Astrocyte of the spinal cord (primary cell): ENCODE data around the gene NUP160.
"Not testable (repeated sequence)": the region's sequence is repeated elsewhere in the genome, so short reads cannot be mapped to it uniquely, and the experiment has no call there.

Experiments used
- DNase-seq: peaks from one replicate; pipeline ENCODE4 v3.0.0; 2011; ENCODE audit warnings: low read depth, low spot score
- H3K4me3 ChIP-seq: 2 replicates; pipeline ENCODE4 v1.5.1; 2011; ENCODE audit warnings: low read depth, mild to moderate bottlenecking, low read length, moderate library complexity
- in situ Hi-C: cut with HindIII; loops from 2 replicates; pipeline ENCODE4 v1.10.0; 2017; ENCODE audit warnings: low sequenced_read_pairs
- TF ChIP-seq, protein P1 (sequence below): IDR thresholded peaks from 2 replicates; pipeline ENCODE4 v1.5.1; 2012; ENCODE audit warnings: low read depth, mild to moderate bottlenecking, low read length, inconsistent platforms

NUP160 gene, protein sequence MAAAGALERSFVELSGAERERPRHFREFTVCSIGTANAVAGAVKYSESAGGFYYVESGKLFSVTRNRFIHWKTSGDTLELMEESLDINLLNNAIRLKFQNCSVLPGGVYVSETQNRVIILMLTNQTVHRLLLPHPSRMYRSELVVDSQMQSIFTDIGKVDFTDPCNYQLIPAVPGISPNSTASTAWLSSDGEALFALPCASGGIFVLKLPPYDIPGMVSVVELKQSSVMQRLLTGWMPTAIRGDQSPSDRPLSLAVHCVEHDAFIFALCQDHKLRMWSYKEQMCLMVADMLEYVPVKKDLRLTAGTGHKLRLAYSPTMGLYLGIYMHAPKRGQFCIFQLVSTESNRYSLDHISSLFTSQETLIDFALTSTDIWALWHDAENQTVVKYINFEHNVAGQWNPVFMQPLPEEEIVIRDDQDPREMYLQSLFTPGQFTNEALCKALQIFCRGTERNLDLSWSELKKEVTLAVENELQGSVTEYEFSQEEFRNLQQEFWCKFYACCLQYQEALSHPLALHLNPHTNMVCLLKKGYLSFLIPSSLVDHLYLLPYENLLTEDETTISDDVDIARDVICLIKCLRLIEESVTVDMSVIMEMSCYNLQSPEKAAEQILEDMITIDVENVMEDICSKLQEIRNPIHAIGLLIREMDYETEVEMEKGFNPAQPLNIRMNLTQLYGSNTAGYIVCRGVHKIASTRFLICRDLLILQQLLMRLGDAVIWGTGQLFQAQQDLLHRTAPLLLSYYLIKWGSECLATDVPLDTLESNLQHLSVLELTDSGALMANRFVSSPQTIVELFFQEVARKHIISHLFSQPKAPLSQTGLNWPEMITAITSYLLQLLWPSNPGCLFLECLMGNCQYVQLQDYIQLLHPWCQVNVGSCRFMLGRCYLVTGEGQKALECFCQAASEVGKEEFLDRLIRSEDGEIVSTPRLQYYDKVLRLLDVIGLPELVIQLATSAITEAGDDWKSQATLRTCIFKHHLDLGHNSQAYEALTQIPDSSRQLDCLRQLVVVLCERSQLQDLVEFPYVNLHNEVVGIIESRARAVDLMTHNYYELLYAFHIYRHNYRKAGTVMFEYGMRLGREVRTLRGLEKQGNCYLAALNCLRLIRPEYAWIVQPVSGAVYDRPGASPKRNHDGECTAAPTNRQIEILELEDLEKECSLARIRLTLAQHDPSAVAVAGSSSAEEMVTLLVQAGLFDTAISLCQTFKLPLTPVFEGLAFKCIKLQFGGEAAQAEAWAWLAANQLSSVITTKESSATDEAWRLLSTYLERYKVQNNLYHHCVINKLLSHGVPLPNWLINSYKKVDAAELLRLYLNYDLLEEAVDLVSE (N-terminal part only)

DNA sequence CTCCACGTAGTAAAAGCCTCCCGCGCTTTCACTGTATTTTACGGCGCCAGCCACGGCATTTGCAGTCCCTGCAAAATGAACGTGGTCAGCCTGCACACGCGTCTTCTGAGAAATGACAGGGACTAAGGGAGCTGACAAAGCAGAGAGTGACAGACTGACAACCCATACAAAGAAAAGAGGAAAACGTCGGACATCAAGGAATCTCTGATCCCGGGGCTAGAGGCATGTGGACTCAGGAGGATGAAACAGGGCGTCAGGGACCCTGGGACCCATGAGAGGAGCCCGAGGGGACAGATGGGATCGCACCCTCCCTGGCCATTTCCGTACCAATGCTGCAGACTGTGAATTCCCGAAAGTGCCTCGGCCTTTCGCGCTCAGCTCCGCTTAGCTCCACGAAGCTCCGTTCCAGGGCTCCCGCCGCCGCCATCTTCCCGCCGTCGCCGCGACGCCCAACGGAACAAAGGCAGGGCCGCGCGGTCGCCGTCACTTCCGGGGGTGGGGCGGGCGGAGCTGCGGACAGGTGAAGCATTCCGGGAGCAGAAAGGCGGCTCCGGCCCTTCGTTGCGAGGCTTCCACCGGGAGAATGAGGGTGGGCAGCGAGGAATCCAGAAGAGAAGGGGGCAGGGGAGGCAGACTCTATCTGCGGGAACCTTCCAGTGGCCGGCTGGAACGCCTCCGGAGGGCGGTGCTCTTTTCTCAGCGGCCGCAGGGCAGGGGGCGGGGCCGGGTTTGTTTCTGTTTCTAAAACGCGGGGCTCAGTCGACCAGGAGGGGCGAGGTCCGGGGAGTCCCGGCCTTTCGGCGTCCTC is at the start of gene NUP160:
NUP160 (minus strand) TSS at position 459 of the 808 bp plus-strand sequence; CDS start at position 427, 32 bp downstream.
- in situ Hi-C loops, result no loop called here
- peak; percentile 68 for DNase-seq
- TF ChIP-seq, protein P1, sequence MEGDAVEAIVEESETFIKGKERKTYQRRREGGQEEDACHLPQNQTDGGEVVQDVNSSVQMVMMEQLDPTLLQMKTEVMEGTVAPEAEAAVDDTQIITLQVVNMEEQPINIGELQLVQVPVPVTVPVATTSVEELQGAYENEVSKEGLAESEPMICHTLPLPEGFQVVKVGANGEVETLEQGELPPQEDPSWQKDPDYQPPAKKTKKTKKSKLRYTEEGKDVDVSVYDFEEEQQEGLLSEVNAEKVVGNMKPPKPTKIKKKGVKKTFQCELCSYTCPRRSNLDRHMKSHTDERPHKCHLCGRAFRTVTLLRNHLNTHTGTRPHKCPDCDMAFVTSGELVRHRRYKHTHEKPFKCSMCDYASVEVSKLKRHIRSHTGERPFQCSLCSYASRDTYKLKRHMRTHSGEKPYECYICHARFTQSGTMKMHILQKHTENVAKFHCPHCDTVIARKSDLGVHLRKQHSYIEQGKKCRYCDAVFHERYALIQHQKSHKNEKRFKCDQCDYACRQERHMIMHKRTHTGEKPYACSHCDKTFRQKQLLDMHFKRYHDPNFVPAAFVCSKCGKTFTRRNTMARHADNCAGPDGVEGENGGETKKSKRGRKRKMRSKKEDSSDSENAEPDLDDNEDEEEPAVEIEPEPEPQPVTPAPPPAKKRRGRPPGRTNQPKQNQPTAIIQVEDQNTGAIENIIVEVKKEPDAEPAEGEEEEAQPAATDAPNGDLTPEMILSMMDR, result no peak
- peak within 1 kb of the TSS; percentile 97 for H3K4me3 ChIP-seq

DNA sequence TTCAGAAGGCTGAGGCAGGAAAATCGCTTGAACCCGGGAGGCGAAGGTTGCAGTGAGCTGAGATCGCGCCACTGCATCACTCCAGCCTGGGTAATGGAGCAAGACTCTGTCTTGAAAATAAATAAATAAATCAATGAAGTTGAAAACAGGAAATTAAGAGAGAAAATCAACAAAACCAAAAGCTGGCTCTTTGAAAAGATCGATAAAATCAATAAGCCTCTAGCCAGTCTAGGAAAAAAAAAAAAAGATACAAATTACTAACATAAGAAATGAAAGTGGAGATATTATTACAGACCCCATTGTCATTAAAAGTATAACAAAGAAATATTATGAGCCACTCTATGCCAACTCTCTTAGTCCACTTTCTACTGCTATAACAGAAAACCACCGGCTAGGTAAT is 48.0 kb upstream of the NUP160 start:
- TF ChIP-seq, protein P1, result no peak
- H3K4me3 ChIP-seq, result no peak overlapping the region
- DNase-seq, result no peak
- in situ Hi-C loops, result no loop called here

DNA sequence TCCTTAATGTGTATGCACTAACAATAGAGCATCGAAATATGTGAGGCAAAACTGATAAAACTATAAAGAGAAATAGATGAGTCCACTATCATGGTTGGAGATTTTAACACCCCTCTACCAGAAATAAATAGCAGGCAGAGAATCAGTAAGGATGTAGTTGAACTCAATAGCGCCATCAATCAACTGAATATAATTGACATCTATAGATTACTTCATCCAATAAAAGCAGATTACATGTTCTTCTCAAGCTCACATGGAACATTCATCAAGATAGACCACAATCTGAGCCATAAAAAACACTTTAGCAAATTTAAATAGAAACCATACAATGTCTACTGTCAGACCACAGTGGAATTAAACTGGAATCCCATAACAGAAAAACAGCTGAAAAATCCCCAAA is 46.9 kb upstream of the NUP160 start:
- no peak for DNase-seq
- in situ Hi-C loops, result no loop called here
- TF ChIP-seq, protein P1, result no peak
- H3K4me3 ChIP-seq, result no peak overlapping the region

DNA sequence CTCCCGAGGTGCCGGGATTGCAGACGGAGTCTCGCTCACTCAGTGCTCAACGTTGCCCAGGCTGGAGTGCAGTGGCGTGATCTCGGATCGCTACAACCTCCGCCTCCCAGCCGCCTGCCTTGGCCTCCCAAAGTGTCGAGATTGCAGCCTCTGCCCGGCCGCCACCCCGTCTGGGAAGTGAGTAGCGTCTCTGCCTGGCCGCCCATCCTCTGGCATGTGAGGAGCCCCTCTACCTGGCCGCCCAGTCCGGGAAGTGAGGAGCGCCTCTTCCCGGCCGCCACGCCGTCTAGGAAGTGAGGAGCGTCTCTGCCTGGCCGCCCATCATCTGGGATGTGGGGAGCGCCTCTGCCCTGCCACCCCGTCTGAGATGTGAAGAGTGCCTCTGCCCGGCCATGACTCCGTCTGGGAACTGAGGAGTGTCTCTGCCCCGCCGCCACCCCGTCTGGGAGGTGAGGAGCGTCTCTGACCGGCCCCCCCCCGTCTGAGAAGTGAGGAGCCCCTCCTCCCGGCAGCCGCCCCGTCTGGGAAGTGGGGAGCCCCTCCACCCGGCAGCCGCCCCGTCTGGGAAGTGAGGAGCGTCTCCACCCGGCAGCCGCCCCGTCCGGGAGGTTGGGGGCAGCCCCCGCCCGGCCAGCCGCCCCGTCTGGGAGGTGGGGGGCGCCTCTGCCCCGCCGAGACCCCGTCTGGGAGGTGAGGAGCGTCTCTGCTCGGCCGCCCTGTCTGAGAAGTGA is 44.6 kb upstream of the NUP160 start:
- in situ Hi-C loops, DNase-seq, H3K4me3 ChIP-seq: not testable (repeated sequence)

DNA sequence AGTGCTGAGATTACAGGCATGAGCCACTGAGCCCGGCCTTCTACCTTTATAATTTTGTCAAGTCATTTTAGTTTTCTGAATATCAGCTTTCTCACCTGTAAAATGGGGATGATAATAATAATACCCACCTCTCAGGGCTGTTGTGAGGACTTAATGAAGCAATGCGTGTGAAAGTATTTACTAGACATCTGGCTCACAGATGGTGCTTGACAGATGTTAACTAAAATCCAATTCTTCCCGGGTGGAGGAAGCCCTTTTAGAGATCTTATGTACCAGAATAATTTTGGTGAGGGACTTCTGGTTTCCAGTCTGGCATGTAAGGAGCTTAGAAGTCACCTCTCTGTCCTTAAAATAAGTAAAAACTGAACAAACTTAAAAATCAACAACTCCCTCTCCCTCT is 43.7 kb upstream of the NUP160 start:
- in situ Hi-C loops, result no loop called here
- no peak for DNase-seq
- H3K4me3 ChIP-seq, result no peak overlapping the region
- TF ChIP-seq, protein P1, result no peak
